NCI-H2081 treated with DMSO at 0.1 percent for 48 hours (cell line): ENCODE data around the gene ZBTB40.

ENCODE experiments used
- DNase-seq: peaks from one replicate; lab custom pipeline; 2025; lab: John Stamatoyannopoulos, UW

The ZBTB40 gene, protein sequence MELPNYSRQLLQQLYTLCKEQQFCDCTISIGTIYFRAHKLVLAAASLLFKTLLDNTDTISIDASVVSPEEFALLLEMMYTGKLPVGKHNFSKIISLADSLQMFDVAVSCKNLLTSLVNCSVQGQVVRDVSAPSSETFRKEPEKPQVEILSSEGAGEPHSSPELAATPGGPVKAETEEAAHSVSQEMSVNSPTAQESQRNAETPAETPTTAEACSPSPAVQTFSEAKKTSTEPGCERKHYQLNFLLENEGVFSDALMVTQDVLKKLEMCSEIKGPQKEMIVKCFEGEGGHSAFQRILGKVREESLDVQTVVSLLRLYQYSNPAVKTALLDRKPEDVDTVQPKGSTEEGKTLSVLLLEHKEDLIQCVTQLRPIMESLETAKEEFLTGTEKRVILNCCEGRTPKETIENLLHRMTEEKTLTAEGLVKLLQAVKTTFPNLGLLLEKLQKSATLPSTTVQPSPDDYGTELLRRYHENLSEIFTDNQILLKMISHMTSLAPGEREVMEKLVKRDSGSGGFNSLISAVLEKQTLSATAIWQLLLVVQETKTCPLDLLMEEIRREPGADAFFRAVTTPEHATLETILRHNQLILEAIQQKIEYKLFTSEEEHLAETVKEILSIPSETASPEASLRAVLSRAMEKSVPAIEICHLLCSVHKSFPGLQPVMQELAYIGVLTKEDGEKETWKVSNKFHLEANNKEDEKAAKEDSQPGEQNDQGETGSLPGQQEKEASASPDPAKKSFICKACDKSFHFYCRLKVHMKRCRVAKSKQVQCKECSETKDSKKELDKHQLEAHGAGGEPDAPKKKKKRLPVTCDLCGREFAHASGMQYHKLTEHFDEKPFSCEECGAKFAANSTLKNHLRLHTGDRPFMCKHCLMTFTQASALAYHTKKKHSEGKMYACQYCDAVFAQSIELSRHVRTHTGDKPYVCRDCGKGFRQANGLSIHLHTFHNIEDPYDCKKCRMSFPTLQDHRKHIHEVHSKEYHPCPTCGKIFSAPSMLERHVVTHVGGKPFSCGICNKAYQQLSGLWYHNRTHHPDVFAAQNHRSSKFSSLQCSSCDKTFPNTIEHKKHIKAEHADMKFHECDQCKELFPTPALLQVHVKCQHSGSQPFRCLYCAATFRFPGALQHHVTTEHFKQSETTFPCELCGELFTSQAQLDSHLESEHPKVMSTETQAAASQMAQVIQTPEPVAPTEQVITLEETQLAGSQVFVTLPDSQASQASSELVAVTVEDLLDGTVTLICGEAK

DNA sequence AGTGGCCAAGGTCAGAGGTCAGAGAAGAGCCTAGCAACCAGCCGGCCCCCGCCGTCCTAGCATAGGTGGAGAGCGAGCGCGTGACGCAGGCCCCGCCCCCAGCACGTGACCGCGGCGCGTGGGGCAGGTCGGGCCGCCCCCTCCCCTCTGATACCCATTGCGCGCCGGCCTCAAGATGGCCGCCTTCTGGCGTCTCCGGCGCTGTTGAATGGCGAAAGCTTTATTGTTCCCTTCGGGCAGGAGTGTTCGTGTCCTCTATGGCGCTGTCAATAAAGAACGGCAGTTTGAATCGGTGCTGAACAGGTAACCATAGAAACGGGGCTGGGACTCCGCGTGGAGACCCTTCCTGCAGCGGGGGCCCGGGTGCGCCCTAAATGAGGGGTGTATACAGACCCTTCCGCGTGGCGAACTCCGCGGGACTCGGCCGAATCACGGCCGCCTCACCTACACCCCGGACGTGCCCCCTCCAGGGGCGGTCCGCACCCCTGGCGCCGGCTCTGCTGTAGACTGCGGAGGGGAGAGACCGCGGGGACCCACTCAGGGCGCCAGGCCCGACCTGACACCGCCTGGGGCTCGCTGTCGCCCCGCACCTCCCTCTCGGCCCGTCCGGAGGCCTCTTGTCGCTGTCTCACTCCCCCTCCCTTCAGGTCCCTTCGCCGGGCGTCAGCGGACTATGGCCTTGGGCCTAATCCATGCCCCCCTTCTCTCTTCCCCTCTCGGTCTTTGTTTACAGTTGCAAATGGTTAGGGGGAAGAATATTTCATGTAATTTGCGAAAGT, at the start of gene ZBTB40:
Gene ZBTB40, plus strand, starts transcription at position 150 of the 779 bp plus-strand sequence. CDS start 38,098 bp downstream, outside the sequence.
- peak; percentile 94 for DNase-seq

DNA sequence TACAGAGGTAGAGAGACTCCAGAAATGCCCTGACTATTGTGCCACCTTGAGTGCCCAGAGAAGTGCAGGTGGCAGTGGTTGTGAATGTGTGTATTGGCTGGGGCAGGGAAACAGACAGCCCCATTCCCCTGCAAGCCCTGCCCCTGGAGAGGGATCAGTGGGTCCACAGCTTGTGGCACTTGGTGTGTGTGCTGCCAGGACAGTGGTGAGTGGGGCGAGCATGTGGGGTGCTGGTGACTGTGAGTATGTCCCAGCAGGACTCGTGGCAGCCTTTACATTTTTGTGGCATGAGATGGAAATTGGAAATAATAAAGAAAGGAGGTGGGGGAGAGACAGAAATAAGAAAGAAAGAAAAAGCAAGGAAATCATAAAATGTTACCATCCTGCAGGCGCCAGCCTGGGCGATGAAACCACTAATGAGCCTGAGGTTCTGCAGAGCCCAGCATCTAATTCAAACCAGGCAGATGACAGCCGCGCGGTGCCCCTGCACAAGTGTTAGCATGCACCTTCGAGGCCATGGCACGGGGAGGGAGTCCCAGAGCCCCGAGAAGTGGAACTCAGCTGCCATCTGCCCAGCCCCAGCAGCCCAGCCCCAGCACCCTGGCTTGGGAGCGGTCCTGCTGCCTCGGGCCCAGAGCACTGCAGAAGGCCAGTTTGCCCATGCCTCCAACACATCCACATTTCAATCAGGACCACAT, 49.1 kb upstream of the ZBTB40 start:
- DNase-seq = no peak

DNA sequence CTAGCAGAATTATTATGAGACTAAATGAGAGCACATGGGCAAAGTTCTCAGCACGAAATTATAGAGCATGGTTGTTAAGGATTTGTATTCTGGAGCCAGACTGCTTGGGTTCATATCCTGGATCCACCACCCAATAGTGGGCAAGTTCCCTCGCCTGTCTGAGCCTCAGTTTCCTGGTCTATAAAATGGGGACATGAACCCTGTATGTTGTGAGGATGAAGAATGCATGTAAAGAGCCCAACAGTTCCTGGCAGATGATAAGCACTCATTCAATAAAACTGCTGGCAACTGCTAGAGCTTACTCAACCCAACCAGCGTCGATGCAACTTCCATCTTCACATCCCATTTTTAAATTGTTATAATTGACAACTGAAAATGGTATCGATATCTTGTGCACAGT, 47.2 kb upstream of the ZBTB40 start:
- DNase-seq = no peak

DNA sequence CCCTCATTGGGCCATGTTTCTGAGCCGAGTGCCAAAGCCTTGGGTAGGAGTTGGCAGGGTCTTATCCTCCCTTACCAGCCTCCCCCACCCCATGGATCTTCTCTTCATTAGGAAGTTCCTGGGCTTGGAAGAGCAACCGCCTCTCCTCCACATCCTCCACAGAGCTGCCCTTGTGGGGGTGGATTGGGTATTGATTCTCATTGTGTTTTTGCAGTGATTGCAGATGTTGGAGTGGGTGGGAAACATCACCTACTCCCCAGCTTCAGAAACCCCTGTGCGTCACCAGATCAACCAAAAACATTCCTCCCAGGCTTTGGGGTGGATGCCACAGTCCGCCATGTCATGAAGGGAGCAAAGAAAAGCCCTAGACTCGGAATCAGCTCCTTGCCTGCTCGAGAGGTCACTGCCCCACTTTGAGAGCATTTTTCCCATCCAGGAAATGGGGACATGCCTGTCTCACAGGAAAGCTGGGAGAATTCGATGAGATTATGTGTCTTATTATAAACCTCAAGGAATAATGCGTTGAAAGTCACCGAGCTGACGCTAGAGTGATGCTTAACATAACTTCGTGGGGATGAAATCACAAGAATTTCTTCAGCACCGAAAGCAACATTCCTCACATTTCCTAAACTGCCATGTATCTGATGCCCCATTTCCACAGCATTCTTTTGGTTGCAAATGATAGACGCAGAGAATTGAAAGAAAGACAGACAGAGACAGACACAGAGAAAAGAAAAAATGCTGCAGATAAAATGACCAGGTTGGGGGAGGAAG, 44.7 kb upstream of the ZBTB40 start:
- DNase-seq = no peak

DNA sequence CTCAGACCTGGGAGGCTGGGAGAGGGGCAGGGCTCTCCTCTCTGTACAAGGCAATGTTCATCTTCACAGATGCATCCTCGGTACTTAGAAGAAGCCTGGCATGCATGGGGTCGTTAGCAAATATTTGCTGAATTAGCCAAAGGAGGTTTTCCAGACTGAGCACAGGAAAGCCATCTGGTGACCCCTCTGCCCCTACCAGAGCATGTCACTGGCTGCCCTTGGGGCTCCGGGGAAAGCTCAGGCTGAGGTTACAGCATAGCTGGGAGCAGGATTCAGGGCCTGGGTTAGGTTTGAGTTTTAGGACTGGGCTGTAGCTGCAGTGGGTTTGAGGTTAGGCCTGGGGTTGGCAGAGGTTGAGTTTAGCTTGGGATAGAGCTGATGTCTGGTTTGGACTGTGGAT, 43.4 kb upstream of the ZBTB40 start:
- DNase-seq = no peak

DNA sequence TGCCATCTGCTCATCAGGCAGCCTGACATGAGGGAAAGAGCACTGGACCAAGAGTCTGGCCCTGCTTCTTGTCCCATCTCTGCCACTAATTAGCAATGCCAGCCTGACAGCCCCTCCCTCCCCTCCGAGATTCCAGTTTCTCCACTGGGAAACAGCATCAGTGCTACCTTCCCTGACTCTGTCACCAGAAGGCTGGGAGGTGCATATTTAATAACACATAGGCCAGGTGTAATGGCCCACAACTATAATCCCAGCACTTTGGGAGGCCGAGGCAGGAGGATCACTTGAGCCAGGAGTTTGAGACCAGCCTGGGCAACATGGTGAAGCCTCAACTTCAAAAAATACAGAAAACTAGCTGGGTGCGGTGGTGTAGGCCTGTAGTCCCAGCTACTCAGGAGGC, 41.2 kb upstream of the ZBTB40 start:
- no peak for DNase-seq

DNA sequence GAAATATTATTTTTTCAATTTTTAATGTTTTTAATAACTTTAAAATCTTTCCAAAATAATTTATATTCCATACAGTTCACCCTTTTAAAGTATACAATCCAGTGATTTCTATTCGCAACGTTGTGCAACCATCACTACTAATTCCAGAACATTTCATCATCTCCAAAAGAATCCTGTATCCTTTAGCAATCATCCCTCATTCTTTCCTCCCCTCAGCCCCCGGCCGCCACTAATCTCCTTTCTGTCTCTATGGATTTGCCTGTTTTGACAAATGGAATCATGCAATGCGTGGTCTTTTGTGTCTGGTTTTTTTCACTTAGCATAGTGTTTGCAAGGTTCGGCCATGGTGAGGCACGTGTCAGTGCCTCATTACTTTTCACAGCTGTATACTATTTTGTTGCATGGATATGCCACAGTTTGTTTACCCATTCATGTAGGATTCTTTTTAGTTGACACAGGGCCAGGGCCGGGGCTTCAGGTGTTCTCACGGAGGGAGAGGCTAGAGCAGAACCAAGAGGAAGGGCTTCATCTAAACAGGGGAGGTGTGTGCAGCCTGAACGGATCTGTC, 40.6 kb upstream of the ZBTB40 start:
- no peak for DNase-seq

DNA sequence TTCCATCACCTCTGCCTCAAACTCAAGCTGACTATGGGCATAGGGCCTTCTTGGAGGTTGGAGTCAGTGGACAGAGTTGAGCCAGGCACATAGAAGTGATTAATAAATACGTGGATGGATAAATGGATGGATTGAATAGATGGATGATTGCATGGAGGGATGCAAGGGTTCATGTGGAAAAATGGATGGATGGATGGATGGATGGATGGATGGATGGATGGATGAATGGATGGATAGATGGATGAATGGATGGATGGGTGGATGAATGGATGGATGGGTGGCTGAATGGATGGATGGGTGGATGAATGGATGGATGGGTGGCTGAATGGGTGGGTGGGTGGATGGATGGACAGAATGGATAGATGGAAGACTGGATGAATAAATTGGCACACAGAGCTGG, 40.1 kb upstream of the ZBTB40 start:
- DNase-seq = no peak

DNA sequence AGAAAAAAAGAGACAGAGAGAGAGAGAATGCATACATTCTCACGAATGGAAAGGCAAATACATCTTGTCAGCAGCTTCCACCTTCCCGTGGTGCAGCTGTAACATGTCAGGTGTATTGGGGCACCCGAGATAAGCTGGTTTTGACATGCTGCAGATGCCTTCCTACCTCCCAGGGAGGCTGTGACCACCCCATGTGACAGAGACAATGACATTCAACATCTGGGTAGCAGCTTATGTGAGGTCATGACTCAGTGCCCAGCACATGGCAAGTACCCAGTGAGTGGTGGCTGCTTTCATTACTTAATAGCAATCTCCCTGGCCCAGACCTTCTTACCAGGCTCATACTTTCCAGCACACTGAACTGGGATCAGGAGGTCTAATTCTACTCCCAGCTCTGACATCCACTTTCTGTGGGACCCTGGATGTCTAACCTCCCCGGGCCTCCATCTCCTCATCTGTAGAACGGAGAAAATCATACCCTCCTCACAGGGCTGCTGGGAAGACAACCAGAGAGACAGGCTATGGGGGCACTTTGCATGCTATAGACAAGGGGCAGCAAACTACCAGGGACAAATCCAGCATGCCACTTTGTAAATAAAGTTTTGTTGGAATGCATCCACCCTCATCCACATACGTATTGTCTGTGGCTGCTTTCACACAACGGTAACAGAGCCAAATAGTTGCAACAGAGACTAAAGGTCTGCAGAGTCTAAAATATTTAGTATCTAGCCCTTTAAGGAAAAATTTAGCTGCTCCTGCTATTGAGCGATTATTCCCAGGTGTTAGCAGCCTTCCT, 38.5 kb upstream of the ZBTB40 start:
- DNase-seq = no peak

DNA sequence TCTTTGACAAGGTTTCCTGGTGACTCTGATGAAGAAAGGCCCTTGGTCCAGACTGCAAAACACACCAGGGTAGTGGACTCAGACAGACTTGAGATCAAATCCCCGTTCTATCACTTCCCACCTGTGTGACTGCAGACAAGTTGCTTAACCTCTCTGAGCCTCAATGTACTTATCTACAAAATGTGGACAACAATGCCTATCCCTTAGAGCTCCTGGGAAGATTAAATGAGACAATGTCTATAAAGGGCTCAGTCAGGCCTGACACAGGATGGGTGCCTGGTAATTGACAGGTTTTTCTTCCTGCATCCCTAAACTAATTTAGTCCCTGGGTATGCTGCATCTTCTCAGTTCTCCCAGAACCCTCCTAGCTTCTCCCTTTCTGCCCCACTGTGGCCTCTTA, 37.9 kb upstream of the ZBTB40 start:
- no peak for DNase-seq

DNA sequence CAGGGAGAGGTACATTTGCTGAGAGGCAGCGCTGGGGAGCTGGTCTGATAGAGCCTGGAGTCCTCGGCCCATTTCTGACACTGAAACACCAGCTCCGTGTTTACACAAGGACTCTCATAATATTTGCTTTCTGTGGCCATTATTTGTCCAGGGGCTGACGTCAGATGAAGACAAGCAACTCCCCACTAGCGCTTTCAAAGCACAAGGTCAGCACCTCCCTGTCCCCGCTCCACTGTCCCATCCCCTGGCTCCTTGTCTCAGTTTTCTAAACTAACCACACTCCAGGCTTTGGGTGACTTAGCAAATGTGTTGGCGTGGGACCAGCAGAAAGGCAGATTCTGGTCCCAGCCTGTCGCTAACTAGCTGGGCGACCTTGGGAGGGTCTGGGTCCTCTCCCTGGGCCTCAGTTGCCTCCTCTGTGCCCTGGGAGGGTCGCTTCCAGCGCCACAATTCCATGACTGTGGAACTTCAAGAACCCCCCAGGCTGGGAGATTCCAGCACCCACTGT, 37.4 kb upstream of the ZBTB40 start:
- peak; percentile 33 for DNase-seq

DNA sequence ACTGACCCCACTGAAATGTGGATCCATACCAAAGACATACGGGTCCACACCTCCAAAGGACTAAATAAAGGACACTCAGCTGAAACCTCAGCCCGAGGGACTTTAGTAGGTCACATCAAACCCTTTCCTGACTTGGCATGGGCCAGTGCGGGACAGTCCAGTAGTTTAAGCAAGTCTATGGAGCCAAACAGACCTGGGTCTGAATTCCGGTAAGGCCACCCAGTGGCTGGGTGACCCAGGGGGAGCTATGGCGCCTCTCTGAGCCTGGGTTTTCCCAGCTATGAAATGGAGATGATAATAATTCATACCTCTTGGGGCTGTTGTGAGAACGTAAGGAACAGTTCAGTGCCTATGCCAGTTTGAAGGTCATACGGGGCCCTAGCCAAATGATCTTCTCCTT, 36.2 kb upstream of the ZBTB40 start:
- no peak for DNase-seq

DNA sequence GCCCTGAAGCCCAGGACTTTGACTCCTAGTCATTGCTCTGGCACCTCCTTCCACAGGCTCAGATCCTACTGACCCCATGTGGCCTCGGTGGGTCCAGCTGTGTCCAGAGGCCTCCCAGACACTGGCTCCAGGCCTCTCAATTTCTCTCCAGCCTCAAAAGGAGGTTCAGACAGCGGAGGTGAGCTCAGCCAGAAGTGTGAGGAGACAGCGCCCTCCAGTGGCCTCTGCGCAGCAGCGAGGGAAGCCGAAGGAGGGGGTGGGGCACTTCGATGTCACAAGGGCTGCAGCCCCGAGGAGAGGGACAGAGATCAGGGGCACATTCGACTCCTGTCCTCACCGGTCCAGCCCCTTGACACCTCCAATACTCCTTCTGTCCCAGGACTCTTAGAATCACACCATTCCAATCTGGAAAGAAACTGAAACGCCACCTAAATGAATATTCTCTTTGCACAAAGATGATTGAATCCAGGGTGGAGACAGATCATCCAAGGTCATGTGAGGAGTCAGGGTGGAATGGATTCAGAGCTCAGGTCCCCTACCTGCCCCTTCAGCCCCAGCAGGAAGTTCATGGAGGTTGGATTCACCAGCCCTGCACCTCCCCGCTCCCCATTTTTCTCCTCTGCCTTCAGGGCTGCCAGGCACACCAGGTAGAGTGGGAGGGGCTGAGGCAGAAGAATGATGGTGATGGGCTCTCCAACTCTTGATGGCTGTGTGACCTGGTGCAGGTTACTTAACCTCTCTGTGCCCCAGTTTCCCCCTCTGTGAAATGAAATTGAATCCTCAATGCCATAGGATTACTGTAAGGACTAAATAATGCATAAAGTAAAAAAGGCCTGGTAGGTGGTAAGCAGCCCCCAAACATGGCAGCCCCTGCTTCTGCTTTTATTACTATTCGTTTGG, 34.8 kb upstream of the ZBTB40 start:
- peak; percentile 30 for DNase-seq

DNA sequence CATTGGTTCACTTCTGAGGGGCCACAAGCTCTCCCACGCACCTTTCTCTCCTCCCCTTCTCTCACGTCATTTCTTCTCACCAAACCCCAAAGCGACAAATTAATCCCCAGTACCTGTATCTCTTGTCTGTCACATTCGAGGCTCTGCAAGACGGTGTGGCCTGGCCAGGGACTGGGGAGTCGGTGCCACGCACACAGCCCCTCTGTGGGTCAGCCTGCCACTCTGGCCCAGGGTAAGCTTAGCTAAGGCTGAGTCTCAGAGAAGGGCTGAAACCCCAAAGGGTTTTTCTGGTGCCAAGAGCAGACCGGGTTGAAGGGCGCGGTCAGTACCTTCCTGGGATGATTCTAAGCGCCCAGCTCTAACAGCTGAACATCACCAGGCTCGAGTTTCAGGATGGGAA, 34.2 kb upstream of the ZBTB40 start:
- no peak for DNase-seq

DNA sequence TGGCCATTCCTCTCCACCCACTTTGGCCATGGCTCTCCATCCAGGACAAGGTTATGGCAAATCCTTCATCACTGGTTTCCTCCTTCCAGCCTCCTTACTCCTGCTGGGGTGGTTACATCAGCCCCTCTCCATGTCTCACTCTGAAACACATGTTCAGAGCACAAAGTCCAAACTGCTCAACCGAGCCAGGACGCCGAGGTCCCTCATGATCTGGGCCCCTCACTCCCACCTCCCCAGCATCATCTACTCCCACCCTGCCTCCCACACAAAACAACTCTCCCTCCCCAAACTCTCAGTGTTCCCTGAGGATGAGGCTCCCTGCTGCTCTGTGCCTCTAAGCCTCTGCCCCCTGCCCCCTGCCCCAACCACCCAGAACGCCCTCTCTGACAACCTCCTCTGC, 33.3 kb upstream of the ZBTB40 start:
- DNase-seq = no peak

DNA sequence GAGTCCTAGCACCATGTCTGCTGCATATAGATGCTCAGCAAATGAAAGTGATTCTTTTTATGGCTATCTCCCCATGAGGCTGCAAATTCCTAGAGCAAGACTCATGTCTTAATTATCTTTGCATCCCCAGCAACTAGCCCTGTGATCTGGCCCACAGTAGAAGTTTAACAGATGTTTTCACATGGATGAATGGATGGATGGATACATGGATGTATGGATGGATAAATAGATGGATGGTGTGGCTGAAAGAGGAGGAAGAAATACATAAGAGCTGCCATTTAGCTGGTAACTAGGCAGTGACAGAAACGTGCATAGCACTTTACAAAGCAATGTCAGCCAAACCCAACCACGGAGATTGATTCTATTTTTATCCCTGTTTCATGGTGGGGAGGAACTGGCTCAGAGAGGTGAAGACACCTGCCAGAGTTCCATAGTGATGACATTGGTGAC, 32.7 kb upstream of the ZBTB40 start:
- DNase-seq = no peak

DNA sequence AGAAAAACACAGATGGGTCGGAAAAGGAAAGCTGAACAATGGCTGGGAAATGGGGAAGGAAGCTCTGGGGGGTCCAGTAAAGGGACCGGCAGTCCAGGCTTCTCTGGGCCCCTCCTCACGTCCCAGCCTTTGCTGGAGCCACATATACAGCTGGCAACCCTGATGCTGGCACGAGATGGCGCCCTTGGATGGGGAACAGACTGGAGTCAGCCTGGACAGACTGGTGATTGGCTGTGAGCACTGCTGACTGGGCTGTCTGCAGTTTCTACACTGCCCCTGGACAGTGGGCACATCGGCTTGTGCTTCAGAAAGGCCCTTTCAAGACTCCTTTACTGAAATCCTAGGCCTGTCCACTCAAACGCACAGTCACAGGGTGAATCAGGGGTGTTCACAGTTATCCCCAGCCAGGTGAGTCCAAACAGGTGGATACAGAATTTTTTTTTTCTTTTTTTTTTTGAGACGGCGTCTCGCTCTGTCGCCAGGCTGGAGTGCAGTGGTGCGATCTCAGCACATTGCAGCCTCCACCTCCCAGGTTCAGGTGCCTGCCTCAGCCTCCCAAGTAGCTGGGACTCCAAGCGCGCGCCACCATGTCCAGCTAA, 31.1 kb upstream of the ZBTB40 start:
- peak; percentile 43 for DNase-seq
